Activated CD4-positive, alpha-beta T cell treated with anti-CD3 and anti-CD28 coated beads, Interleukin-2, amount 50 U/mL, for 1 hour (primary cell): Measurements from ENCODE around the gene ESCO1.

Experiments
- DNase-seq: peaks from one replicate; pipeline ENCODE4 v3.0.0-alpha.2; 2020

The ESCO1 gene

DNA sequence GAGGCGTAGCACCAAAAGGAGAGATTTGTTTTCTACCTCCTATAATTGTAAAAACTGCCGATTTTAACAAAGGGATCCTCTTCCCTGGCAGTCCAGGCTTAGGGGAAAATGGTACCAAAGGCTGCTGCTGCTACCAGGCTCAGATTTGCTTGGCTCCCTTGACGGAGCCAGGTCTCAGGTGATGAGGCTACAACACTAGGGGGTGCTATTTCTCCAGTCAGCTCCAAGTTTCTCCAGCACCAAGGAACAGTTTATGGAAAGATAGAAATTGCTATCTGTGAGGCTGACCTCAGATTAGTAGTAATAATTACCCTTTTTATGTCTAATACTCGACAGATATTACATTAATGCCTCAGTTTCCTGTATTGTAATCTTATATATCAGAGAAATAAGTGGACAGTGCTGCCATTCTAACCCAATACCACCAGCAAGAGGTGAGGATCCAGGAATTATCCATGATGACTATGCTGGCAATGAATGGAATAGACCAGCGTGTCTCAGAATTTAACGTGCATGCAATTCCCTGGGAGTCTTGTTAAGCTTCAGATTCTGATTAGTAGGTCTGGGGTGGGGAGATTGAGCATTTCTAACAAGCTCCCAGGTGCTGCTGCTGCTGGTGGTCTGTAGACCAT is 111.3 kb downstream of the ESCO1 start:
- DNase-seq: peak; percentile 2

DNA sequence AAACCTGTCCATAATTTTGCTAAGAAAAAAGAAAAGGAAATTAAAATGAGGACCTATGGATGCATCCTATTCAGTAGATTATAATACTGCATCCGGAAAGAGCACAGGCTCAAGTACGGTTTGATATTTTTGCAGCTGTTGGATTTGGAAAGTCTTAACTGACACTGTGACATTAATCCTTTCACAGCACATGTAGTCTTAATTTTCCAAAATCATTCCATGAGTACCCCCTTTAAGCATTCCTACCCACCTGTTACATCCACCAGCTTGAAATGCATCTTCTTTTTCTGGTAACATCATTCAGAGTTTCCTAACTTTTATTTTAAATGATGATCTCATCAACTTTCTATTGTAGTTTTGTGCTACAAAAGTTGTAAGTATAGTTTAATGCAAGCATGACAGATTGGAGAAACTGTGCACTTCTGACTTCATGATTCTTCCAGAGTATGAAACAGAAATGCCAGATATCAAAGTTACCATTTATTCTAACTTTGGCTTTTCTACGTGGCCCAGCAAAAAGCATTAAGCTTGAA is 113.5 kb downstream of the ESCO1 start:
- DNase-seq: no peak

DNA sequence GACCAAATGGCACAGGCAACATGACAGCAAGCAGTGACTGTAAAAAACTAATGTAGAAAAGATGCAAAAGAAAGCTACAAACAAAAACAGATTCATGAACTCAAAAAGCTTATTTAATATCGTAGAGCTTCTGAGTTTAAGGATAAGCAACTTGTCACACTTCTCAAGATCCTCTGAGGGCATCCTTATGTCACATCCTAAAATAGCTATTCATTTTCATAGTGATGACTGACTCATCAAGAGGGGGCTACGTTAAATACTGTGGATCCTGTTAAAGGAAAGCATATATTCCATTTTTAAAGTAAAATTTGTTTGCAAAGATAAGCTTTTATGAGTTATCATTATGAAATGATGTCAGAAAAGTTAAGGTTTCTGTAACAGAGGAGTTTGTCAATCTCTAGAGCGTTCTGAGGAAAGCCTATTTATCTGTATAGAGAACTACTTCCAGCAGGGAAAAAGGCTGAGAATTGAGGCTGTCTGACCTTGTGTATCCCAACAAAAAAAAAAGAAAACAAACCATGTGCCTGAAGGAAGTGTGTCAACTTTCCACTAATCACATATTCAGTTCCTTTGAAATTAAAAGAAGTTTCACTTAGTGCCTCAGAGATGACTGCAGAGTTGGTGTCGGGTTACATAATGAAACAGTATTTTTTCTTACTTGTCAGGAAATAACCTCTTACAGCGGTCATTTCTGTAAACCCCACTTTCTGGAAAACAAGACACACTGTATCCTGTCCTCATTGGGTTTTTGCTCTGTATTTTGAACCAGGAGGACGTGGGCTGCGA is 115.5 kb downstream of the ESCO1 start:
- no peak for DNase-seq

DNA sequence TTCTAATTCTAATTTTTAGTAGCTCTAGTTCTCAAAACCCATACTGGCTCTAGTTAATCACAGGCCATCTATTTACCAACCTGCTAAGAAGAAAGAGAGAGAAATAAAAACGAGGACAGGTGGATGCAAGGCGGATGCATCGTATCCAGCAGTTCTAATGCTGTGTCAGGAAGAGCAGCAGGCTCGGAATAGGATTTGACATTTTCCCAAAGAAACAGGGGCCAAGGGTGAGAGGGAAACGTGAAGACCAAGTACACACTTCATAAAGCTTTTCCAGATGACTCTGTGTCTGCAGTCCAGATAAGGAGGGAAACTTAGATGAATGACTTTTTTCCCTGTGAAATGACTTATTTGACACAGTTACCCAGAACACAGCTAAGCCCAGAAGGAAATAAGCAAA is 117.5 kb downstream of the ESCO1 start:
- no peak for DNase-seq

DNA sequence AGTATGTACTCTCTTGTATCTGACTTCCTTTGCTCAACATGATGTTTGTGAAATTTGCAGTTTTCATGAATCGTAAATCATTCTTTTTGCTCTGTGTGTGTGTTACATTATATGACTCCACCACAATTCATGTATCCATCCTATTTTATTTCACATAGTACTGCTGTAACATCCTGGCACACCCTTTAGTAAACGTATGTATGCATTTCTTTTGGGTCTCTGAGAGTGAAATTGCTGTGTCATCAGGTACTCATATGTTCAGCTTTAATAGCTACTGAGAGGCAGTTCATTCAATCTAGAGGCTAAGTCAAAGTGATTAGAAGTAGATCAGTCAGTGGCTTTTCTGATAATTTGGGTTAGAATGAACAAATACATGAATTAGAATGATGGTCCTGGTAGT is 118.8 kb downstream of the ESCO1 start:
- DNase-seq: no peak

DNA sequence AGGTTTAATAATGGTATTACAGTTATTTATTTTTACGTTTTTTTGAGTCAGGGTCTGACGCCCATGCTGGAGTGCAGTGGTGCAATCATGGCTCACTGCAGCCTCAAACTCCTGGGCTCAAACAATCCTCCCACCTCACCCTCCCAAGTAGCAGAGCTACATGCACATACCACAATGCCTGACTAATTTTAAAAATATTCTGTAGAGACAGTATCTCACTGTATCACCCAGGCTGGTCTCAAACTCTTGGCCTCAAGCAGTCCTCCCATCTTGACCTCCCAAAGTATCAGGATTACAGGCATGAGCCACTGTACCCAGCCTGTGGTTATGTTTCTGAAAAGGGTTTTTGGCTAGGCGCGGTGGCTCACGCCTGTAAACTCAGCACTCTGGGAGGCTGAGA is 120.8 kb downstream of the ESCO1 start:
- no peak for DNase-seq
